Vagina (tissue), 2 donors: ENCODE results near the gene AP1B1. TPM values are rescaled to one million over a fixed set of nuclear protein-coding genes. Genes with fewer than 3 reads are reported as not detected.

Source experiments
- DNase-seq, 2 donors: peaks; one replicate each; pipeline ENCODE4 v3.0.0-alpha.2; 2017; ENCODE audit errors: extremely low spot score in 2 of 2
- H3K27ac ChIP-seq: fragments of 200-600 bp; sonication (generic); one replicate; pipeline ENCODE4 v1.5.1; 2019
- H3K27me3 ChIP-seq: fragments of 200-600 bp; sonication (generic); one replicate; pipeline ENCODE4 v1.5.1; 2019
- H3K36me3 ChIP-seq, 2 donors: fragments of 200-600 bp; sonication (generic); one replicate each; pipeline ENCODE4 v1.5.1; 2017 to 2019
- H3K4me1 ChIP-seq: fragments of 200-600 bp; sonication (generic); one replicate; pipeline ENCODE4 v1.5.1; 2019
- H3K4me3 ChIP-seq, 2 donors: fragments of 200-600 bp; sonication (generic); 1 replicate in 1 of 2; 2 replicates in 1 of 2; pipeline ENCODE4 v1.5.1; 2016 to 2019
- H3K9me3 ChIP-seq: fragments of 200-600 bp; sonication (generic); one replicate; pipeline ENCODE4 v1.5.1; 2019
- POLR2A ChIP-seq, 2 donors: fragments of 450-650 bp; IDR thresholded peaks; one replicate each; pipeline ENCODE4 v1.6.1; 2017; ENCODE audit warnings: antibody characterized with exemption in 2 of 2, mild to moderate bottlenecking in 2 of 2, moderate library complexity in 2 of 2
- POLR2AphosphoS5 ChIP-seq, 2 donors: sonication (generic); formaldehyde crosslinking; IDR thresholded peaks; one replicate each; pipeline ENCODE4 v1.9.0; 2017; ENCODE audit warnings: antibody characterized with exemption in 2 of 2, mild to moderate bottlenecking in 2 of 2, low read depth in 1 of 2; ENCODE audit not compliant: insufficient read depth in 1 of 2
- intact Hi-C: fragments of 100-400 bp; cut with DNase I; formaldehyde crosslinking; loops from one replicate; pipeline ENCODE4 v1.15.1; 2023
- total RNA-seq: library from RNA; depleted of rRNA; stranded (reverse); fragments of >200 nt; gene quantifications from one replicate; pipeline ENCODE4 v1.2.3, GENCODE V29; 2016
- TF ChIP-seq, protein P1 (sequence below), 3 experiments: fragments of 450-650 bp in 2 of 3; fragments of 200-600 bp in 1 of 3; sonication (generic) in 1 of 3; IDR thresholded peaks; one replicate each; pipeline ENCODE4 v1.5.1; 2017 to 2019; ENCODE audit warnings: antibody characterized with exemption in 3 of 3, mild to moderate bottlenecking in 2 of 3, moderate library complexity in 2 of 3

The AP1B1 gene
- total RNA-seq, 1 donor from 2014 or later = 60.9 TPM

DNA sequence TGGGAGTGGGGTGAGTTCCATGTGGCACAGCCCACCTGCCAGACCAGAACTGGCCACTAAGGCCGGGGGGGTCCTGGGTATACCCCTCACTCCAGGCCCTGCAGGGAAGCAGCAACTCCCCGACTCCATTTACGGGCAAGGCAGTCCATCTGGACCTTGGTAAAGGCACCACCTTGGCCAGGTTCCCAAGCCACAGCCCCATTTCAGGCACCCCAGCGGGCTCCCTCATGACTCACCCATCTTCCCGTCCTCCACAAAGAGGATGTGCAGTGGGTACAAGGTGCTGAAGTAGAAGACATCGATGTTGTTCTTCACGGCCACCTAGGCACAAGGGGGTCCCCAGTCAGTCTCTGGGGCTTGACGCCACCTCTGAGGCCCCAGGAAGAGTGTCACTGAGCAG, 57.2 kb downstream of the AP1B1 start:
- intact Hi-C loops = no loop called here
- TF ChIP-seq POLR2AphosphoS5 (IDR thresholded peaks at IDR 0.05; ENCODE audit: insufficient read depth in 1 of 2, low read depth in 1 of 2) (no peak), POLR2A (IDR thresholded peaks at IDR 0.05) (no peak)
- TF ChIP-seq, protein P1, sequence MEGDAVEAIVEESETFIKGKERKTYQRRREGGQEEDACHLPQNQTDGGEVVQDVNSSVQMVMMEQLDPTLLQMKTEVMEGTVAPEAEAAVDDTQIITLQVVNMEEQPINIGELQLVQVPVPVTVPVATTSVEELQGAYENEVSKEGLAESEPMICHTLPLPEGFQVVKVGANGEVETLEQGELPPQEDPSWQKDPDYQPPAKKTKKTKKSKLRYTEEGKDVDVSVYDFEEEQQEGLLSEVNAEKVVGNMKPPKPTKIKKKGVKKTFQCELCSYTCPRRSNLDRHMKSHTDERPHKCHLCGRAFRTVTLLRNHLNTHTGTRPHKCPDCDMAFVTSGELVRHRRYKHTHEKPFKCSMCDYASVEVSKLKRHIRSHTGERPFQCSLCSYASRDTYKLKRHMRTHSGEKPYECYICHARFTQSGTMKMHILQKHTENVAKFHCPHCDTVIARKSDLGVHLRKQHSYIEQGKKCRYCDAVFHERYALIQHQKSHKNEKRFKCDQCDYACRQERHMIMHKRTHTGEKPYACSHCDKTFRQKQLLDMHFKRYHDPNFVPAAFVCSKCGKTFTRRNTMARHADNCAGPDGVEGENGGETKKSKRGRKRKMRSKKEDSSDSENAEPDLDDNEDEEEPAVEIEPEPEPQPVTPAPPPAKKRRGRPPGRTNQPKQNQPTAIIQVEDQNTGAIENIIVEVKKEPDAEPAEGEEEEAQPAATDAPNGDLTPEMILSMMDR (IDR thresholded peaks at IDR 0.05) = no peak
- Histone ChIP-seq H3K4me3 (no peak overlapping the region), H3K27ac (no peak overlapping the region), H3K27me3 (no peaks in the 10 kb centered on the region), H3K4me1 (peaks cover 13% of the 10 kb centered on the region), H3K9me3 (no peaks in the 10 kb centered on the region), H3K36me3 (peaks cover 0 to 48% of the 10 kb centered on the region in 2 donors)
- DNase-seq = no peak

DNA sequence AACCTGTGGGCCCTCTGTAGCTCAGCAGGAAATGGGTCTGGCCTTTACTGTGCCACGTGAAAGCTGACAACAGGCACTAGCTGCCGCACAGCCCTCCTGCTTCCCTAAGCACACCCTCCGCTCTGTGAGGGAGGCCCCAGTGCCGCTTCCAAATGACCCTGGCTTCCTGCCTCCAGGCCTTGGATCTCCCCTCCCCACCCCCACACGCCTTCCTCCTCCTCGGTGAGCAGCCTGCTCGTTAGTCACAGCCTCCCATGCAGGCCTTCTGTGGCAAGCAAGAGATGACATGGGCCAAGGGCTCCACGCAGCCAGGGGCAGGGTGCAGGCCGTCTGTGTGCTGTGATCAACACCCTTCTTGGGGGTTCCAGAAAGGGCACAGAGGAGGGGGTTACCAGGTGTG, 57.6 kb downstream of the AP1B1 start:
- peaks cover 0 to 44% of the 10 kb centered on the region in 2 donors for H3K36me3 ChIP-seq
- DNase-seq = no peak
- H3K27me3 ChIP-seq = no peaks in the 10 kb centered on the region
- intact Hi-C loops = no loop called here
- no peak overlapping the region for H3K27ac ChIP-seq
- H3K4me1 ChIP-seq = peaks cover 13% of the 10 kb centered on the region
- H3K4me3 ChIP-seq = no peak overlapping the region
- no peaks in the 10 kb centered on the region for H3K9me3 ChIP-seq
- TF ChIP-seq POLR2AphosphoS5 (IDR thresholded peaks at IDR 0.05; ENCODE audit: insufficient read depth in 1 of 2, low read depth in 1 of 2) (peak in 1 of 2 donors; percentile 40), POLR2A (IDR thresholded peaks at IDR 0.05) (no peak)
- TF ChIP-seq, protein P1 (IDR thresholded peaks at IDR 0.05) = no peak

DNA sequence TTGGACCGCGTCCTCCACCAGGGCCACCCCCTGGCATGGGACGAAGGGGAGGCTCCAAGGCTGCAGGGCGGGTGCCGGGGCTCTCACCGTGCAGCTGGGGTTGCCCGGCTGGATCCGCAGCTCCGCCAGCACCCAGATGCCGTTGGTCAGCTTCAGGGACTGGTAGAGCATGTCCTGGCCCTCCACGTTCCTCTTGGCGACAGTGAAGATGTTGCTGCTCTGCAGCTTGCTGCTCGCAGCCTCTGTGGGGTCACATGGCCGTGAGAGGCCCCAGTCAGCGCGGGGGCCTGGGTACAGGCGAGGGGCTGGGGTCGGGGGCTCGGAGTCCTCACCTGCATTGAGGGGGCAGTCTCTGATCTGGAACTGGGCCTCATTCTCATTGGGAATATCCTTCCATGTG, 58.1 kb downstream of the AP1B1 start:
- DNase-seq = no peak
- Histone ChIP-seq H3K4me3 (no peak overlapping the region), H3K36me3 (peaks cover 0 to 40% of the 10 kb centered on the region in 2 donors), H3K4me1 (peaks cover 13% of the 10 kb centered on the region), H3K27ac (no peak overlapping the region), H3K27me3 (no peaks in the 10 kb centered on the region), H3K9me3 (no peaks in the 10 kb centered on the region)
- TF ChIP-seq POLR2AphosphoS5 (IDR thresholded peaks at IDR 0.05; ENCODE audit: insufficient read depth in 1 of 2, low read depth in 1 of 2) (no peak), POLR2A (IDR thresholded peaks at IDR 0.05) (no peak)
- TF ChIP-seq, protein P1 (IDR thresholded peaks at IDR 0.05) = no peak
- intact Hi-C loops = no loop called here

DNA sequence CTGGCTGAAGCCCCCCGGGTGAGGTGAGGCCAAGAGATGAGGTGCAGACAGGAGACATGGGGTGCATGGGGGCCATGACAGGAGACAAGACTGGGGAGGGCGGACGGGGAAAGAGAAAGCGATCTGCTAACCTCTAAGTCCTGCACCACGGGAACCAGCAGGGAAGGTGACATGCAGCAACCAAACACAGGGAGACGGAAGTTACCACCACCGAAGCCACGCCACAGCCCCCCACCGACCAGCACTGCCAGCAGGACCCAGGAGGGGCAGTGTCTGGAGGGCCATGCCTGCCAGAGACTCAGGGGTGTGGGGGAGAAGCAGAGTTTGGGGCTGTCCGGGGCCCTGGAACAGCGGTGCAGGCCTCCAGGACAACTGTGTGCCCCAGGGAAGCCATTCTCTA, 58.8 kb downstream of the AP1B1 start:
- Histone ChIP-seq H3K36me3 (peaks cover 0 to 40% of the 10 kb centered on the region in 2 donors), H3K27ac (no peak overlapping the region), H3K27me3 (no peaks in the 10 kb centered on the region), H3K9me3 (no peaks in the 10 kb centered on the region), H3K4me1 (peaks cover 13% of the 10 kb centered on the region), H3K4me3 (no peak overlapping the region)
- intact Hi-C loops = no loop called here
- TF ChIP-seq POLR2AphosphoS5 (IDR thresholded peaks at IDR 0.05; ENCODE audit: insufficient read depth in 1 of 2, low read depth in 1 of 2) (no peak), POLR2A (IDR thresholded peaks at IDR 0.05) (no peak)
- TF ChIP-seq, protein P1 (IDR thresholded peaks at IDR 0.05) = no peak
- no peak for DNase-seq

DNA sequence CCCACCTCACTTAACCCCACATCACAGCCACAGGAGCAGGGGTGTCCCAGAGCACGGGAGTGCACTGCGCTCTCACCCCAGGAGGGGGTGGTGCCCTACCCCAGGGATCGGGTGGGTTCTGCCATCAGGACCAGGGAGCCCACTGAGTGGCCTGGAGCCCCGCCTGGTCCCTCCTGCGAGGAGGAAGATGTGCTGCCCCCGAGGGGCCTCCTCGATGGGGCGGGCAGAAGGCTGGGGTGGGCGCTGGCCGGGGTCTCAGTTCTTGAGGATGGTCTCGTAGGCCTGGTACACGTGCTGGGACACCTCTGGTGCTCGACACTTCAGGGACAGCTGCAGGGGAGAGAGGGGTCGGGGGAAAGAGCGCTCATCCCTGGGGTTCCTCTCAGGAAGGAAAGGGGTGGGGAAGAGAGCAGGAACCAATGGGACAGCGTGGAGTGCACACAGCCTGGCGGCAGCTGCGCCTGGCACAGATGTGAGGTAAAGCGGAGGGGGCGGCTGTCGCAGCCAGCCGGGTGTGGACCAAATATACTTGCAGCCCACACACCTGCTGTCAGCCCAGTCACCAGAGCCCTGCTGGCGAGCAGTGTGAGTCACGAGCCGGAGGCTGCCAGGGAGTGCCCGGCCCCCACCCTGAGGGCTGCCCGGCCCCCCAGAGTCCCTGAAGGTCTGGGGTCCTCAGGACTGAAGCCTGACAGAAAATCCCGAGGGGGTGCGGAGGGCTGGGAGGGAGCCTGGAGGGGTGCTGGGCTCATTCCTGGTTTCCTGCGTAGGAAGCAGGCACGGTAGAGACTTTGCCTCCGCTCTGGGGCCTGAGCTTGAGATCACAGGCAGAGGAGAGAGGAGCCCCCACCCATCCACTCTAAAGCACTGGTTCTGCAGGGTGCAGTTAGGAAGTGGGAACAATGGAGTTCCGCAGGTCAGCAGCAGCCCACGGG, 59.5 kb downstream of the AP1B1 start:
- H3K27ac ChIP-seq = no peak overlapping the region
- H3K36me3 ChIP-seq = peaks cover 0 to 34% of the 10 kb centered on the region in 2 donors
- peaks cover 13% of the 10 kb centered on the region for H3K4me1 ChIP-seq
- TF ChIP-seq, protein P1 (IDR thresholded peaks at IDR 0.05) = no peak
- TF ChIP-seq POLR2A (IDR thresholded peaks at IDR 0.05) (no peak), POLR2AphosphoS5 (IDR thresholded peaks at IDR 0.05; ENCODE audit: insufficient read depth in 1 of 2, low read depth in 1 of 2) (no peak)
- H3K27me3 ChIP-seq = no peaks in the 10 kb centered on the region
- DNase-seq = no peak
- intact Hi-C loops = no loop called here
- no peak overlapping the region for H3K4me3 ChIP-seq
- no peaks in the 10 kb centered on the region for H3K9me3 ChIP-seq
